GM21576 (cell line): ENCODE results near the gene TM4SF1.

Source experiments
- ATAC-seq: cut with Tn5 transposase; IDR thresholded peaks from one replicate; pipeline ENCODE4 v1.9.1; 2021; ENCODE audit warnings: mild to moderate bottlenecking, moderate library complexity; ENCODE audit not compliant: unreplicated experiment

The TM4SF1 gene

DNA sequence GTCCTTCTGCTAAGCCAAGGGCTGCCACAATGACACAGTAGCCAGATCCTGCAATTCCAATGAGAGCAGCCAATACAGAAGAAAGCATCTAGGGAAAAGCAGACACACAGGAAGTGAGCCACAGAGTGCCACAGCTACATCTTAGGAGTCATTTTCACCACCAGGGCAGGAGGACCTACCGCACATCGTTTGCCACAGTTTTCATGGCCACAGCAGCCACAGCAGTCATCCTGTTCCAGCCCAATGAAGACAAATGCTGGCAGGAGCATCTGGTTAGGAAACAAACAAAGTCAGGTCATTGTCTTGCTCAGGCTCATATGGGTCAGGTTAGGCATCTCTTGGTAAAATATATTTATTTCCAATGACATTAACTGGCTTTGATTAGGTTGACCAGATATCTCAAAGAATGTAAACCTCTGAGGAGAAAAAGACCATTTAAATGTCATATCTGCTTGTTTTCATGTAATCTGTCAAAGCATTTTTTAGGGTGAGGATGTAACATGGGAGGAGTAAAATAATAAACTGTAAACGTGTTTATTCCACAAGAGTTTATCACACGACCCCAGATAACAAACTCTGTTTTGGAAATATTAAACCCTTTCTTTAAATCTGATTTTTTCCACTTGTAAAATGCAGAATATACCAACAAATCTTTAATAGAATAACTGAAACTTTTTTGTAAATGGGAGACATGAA lies 1.8 kb downstream of the TM4SF1 start:
- ATAC-seq: no peak

DNA sequence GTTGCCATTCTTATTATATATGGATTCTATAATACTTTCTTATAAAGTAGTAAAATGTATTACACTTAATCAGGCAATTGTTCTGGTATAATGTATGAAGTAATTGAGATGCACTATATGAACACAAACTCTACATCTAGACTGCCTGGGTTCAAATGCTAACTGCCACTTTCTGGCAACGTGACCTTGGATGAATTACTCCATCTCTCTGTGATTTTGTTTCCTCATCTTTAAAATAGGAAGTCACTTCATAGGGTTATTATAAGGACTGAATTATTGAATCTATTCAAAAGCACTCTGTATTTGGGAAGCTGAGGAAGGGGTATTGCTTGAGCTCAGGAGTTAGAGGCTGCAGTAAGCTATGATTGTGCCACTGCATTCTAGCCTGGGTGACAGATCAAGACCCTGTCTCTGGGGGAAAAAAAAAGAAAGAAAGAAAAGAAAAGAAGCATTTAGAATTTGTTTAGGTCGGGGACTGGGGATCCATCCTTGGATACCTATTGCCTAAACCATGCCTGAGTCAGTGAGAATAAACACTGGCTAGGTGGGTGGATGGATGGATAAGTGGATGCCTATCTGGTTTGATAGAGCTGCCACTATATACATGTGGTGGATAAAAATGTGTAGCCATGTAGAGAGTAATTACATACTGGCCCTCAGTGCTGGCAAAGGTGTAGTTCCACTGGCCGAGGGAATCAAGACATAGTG lies 2.5 kb downstream of the TM4SF1 start:
- no peak for ATAC-seq

DNA sequence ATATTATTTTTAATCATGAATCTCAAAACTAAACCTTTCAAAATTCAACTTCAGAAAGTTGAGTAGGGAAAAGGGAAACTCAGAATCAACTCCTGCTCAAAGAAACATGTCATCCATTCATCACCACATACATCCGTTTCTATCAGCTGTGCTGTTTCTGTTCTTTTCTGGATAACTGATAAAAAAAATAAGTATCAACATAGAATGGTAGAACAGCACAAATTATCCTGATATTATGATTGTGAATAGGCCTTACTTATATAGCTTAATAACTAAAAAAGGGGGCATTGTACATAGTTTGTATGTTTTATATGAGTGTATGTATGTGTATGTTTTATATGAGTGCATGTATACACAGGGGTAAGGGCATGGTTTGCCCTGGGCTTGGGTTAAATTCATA lies 3.1 kb downstream of the TM4SF1 start:
- ATAC-seq: no peak

DNA sequence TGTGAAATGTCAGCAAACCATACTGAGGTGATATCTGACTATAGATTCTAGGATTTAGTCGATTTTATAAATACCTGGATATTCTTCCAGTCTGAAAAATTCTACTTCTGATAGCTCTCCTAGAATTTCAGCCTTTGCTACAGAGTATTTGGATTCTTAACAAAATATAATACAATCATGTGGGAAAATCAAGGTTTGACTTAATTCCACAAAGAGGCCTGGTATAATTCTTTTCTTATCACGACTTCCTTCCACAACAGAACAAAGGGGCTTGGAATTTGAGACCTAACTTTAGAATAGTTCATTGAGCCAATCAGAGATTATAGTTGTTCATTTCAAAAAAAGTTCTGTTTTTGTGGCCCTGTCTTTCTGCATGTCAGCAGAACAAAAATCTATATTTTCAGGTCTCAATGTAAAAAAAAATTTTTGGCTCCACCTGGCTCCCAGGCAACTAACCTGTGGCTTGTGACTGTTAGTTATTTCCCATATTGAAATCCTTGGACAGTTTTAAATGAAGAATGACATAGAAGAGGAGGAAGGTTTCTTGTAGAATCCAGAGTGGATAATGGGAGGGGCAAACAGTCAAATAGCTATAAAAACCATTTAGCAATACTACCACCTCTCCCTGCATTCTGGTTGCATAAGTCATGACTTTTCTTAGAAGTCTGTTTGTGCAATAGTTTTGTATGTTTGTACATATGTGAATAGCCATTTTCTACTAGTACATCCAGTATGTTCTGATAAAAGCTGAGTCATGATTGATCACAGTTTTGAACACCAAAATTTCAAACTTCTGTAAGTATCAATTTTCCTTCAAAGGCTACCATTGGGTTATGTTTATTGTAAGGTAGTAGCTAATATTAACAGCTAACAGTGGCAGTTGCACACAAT lies 4.0 kb downstream of the TM4SF1 start:
- ATAC-seq: no peak

DNA sequence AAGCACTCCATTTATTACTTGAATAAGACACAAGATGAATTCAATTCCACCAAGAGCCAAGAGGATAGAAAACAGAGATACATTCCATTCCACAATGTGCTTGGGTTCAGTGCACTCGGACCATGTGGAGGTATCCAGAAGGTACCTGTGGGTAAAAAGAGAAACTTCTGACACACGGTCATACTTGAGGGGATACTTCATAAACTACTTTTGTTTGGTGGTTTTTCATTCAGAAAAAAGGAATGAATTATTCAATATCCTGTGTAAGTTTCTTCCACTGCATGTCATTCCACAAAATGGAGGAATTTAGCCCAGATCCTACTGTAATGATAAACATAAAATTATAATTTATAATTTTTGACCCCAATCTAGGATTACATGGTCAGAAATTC lies 5.7 kb downstream of the TM4SF1 start:
- ATAC-seq: no peak

DNA sequence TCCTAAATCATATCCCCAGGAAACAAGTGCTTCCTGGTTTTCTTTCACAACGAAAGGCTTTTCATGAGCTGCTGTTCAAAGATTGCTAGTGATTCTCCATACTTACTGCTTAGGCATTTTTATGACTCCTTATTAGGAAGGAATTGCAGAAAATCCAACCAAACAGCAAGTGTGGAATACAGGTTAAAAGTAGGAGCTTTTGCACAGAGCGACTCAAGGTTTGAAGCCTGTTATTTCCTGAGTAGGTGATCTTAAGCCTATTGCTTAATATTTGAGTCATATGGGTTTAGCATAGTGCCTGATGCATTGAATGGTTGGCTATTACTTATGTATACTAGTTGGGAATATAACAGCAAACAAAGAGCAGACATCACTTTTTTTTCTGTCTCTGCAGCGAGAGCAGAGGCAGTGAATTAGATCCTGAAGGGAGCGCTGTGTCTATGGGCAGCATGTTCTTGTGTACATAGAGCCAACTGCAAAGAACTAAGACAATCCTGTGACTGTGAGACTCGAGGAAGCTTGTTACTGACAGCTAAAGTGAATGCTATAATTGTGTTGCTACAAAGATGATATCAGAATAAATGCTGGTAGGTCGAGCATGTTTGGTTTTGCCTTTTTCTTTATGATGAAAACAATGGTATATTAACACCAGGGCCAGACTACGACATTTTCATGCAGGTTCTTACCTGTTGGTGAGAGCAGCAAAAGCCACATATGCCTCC lies 6.3 kb downstream of the TM4SF1 start:
- ATAC-seq: no peak

DNA sequence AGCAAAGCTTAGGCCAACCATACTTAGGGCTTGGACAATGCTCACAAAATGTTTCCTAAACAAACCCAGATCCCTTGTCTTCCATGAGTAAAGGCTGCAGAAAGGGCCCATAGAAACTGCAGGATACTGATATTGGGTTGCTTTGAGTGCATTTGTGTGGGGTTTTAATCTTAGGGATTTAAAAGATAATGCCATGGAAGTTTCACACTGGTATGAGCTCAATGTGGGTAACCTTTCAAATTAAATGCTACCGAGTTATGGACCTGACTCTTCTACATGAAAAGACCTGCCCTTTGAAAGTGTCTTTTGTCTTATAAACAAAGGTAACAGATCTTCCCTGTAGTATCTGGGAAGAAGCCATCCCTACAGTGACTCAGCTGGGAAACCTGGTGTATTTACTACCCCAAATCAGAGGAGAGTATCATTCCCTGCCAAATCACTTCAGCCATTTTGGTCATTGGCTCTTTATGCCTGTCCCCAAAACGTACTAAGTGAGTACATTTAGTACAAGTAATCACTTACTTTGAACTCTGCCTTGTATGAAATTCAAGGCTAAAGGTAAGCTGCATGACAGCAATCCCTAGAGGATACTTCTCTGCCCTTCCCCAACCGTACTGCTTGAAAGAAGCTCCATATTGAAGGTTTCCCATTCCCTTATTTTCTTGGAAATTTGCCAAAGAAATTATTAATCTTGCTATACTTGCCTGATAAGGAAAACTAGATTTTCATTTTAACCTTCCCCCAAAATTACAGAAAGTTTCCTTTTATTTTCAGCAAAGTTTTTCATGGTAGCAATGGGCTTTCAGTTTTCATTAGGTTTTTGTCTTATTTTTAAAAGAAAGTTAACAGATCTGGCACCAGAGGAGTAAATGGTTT lies 7.2 kb downstream of the TM4SF1 start:
- ATAC-seq: no peak

DNA sequence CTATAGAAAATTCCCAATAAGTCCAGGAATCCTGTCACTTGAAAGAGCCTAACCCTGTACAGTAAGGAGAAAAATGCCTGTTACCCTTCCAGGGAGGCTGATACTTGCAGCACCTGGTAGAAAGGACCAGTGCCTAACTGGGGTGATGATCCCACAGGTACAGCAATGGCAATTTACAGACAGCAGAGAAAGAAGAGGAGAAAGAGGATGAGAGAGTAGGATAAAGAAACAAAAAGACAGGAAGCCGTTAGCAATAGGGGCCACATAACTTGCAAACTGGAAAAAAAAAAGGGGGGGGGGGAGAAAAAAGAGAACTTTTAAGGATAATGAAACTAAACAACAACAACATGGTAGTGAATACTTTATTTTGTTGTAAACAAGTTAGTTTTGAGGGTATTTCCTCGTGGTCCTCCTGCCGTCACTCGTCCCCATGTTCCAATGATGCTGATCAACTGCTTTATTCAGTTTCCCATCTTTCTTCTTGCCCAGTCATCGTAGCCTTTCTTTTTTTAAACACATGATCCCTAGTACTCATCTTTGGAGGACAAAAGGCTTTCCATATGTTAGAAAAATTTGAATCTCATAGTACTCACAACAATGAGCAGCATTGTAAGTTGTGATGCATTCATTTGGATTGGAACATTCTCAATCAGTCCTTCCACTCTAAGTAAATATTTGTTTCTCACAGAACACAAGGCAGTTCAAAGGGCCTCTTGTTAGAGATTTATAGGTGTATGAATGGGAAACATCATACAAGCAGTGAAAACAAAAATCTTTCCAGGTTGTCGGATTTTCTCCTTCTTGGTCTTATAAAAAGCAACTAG lies 8.6 kb downstream of the TM4SF1 start:
- ATAC-seq: no peak

DNA sequence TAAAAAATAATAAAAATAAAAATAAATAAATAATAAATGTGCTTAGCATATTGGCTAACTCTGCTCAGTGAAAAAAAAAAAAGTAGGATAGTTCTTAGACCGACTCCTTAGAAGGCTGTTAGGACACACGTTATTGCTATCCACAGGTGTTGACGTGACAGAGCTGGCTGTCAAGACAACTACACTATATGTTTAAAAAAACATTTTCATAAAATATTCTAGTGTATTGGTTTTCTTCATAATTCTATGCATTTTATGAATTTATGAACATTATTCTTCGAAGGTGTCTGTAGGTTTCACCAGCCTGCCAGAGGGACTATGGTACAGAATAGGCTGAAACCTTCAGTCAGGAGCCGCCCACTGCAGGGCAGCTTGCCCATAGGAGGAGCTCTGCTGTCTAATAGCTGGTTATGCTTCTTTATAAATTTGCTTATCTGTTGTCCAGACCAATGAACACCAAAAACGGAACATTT lies 9.2 kb downstream of the TM4SF1 start:
- no peak for ATAC-seq

DNA sequence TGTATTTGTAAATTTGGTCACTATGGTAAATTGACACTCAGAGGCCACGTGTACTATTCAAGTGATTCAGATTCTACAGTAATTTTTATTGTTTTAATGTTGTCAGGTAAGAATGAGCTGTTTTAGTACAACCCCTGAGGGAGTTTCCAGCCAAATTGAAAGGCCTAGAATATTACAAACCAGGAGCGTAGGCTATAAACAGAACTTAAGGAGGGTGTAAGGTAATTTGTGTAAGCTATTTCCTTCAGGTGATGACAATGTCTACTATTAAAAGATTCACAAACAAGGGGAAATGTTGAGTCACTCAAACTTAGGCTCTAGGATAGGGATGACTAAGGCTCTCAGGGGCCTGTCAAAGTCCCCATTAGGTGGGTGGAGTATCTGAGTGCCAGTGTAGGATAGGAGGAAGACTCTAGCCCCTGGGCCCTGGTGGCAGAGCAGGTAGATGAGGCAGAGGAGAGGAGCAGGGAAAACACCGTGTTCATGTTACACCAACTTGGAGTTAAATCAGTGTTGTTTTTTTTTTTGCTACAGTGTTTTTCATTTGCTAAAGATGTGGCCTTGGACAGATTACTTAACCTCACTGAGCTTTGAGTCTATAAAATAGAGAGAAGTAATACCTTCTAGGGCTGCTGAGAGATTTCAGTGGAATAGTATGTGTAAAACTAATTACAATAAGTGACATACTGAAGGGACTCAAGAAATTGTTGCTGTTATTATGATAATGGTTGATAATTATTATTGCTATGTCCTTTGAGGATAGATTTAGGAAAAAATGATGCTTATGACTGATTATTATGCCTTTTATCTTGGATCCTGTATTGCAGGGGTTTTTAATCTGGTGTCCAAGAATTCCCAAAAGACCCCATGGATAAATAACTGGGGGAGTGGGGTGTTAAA lies 10.3 kb downstream of the TM4SF1 start:
- ATAC-seq: no peak

DNA sequence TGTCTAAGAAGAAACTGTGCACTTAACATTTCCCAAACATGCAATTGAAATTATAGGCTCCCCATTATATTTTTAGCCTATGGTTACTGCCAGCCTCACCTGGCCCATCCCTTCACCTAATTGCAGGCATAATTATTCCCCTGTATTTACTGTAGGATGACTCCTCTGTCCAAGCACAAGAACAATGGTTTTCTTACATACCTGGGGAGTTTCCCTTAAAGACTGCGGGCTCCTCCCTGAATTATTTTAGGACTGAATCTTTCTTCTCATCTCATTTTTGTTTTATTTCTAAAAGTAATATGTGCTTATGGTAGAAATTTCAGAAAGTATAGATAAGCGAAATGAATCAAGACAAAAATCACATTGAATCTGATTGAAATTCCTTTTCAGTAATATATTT lies 11.4 kb downstream of the TM4SF1 start:
- ATAC-seq: no peak

DNA sequence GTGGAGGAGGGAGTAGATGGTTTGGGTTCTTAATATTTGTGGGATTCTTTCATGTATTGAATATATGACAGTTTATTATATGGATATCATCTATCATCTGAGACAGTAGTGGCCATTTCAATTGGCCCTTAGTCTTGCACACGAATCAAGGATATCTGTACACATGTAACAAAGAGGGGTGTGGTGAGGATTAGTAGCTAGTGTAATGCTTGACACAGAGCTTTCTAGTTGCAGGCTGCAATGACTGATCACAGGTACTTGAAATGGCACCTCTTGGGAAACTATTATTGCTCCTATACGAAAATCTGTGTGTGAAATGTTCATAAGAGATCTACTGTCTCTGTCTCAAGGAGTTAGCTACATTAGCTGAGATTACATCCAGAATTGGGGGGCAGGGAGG lies 12.8 kb downstream of the TM4SF1 start:
- no peak for ATAC-seq

DNA sequence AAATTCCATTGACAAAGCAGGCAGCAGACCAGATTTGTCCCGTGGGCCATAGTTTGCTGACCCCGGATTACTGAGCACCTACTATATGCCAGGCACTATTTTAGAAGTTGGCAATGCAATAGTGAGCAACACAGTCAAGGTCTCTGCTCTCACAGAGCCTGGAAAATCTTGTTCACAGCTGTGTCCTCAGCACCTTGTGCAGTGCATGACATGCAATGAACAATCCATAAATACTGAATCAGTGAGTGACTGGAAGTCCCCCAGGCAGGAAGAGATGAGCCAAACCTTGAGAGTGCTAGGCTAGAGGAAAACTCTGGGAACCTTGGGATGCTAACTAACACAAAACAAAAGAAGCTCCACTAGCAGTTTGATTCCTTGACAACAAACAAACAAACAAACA lies 14.4 kb downstream of the TM4SF1 start:
- no peak for ATAC-seq

DNA sequence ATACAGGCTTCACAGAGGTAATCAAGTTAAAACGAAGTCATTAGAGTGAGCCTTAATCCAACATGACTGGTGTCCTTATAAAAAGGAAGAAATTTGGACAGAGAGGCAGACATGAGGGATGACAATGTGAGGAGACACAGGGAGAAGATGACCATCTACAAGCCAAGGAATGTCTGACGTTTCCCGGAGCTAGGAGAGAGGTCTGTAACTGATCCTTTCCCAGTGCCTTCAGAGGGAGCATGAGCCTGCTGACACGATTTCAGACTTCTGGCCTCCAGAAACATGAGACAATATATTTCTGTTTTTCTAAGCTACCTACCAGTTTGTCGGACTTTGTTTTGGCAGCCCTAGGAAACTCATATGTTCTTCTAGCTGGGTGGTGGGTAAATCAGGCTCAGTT lies 15.1 kb downstream of the TM4SF1 start:
- ATAC-seq: no peak

DNA sequence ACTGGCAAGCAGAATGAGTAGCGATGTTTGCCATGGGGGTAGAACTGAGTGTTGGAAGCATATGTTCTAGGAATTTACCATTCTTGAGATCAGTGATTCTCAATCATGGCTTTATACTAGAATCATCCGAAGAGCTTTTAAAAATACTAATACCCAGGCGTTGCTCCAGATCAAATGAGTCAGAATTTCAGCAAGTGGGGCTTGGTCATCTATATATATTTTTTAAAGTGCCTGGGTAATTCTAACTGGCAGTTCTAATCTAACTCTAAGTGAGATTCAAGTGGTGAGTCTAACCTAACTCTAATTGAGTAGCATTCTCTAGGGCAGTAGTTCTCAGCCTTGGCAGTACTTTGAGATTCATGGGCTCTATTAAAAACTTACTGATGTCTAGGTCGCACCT lies 20.8 kb downstream of the TM4SF1 start:
- no peak for ATAC-seq

DNA sequence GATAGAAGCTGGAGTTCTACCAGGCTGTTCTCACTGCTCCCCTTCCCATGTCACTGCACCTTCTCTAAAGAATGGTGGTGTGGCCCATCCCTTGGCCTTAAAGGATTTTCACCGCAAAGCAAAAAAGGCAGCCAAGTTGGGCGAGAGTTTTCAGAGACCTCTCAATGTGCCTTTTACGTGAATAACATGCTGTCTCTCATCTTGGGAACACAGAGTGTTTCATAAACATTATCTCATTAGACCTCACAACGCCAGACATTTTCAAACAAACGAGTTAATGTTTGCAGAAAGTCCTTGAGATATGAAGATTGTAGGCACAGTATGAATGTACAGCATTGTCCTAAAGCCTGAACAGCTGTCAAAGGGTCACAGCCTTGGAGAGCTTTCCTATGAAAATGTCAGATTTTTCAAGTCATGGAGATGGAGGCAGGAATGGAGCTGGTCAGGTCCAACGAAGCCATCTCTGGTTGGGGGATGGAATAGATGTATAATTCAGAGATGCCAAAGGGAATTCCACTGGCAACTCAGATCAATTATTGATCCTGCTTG lies 21.3 kb downstream of the TM4SF1 start:
- ATAC-seq: no peak

DNA sequence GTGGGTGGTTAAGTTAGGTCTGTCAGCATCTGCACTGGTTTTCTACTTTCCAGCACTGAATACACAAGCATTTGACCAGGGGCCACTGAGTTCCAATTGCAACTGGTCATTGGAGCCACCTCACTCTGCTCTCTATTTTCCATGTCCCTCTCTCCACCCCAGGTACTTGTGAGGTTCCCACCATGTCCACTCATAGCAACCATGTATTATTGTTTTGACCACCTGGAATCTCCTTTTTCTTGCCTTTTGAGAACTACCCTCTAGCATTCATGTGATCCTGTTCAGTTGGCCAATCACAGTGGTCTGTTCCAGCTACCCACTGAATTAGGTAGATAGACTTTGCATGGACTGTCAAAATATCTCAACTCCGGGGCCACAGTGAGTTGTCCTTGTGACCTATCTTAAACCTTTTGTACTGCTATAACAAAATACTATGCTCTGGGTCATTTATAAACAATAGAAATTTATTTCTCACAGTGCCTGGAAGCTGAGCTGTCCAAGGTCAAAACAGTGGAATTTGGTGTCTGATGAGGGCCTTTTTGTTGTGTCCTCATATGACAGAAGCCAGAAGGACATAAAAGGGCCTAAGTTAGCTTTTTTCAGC lies 23.8 kb downstream of the TM4SF1 start:
- no peak for ATAC-seq
